IMR-90 (cell line): ENCODE measurements around the gene SEL1L. TPM values are rescaled to one million over a fixed set of nuclear protein-coding genes. Genes with fewer than 3 reads are reported as not detected.

Experiments used
- ATAC-seq: fragments of 200-7000 bp; cut with Tn5 transposase; 2 replicates; pipeline ENCODE4 v1.9.1; 2020; ENCODE audit warnings: low read depth, mild to moderate bottlenecking, moderate library complexity
- BruUV-seq: library from RNA; stranded (reverse); fragments of 400-500 nt; replicated peaks from 2 replicates; lab custom pipeline; 2021; lab: Mats Ljungman, UMichigan
- CTCF ChIA-PET: fragments of 300-600 bp; formaldehyde crosslinking; extraction: SDS; loops from one replicate; lab custom pipeline; 2021; ENCODE audit warnings: antibody characterized with exemption; lab: Yijun Ruan, JAX
- POLR2A ChIA-PET: fragments of 300-600 bp; sonication (Branson Sonifier 250); formaldehyde crosslinking; loops from one replicate; lab custom pipeline; 2022; ENCODE audit warnings: antibody characterized with exemption; ENCODE audit not compliant: unreplicated experiment; lab: Charles Lee
- DNase-seq: peaks from one replicate; pipeline ENCODE4 v3.0.0; 2013
- H2AFZ ChIP-seq: replicated peaks from 2 replicates; pipeline ENCODE3; 2013; ENCODE audit warnings: low read length, mild to moderate bottlenecking; ENCODE audit not compliant: poor library complexity
- H2AK5ac ChIP-seq: 2 replicates; pipeline ENCODE4 v1.6.1; 2013; ENCODE audit warnings: low read depth, low read length, inconsistent platforms
- H2AK9ac ChIP-seq: replicated peaks from 2 replicates; pipeline ENCODE3; 2013; ENCODE audit warnings: mild to moderate bottlenecking, low read depth, low read length, moderate library complexity; ENCODE audit not compliant: poor library complexity
- H2BK120ac ChIP-seq: 2 replicates; pipeline ENCODE4 v1.6.1; 2013; ENCODE audit warnings: low read depth, low read length, inconsistent platforms
- H2BK15ac ChIP-seq: 3 replicates; pipeline ENCODE4 v1.6.1; 2013; ENCODE audit warnings: low read depth, low read length, inconsistent platforms
- H2BK20ac ChIP-seq: 2 replicates; pipeline ENCODE4 v1.6.1; 2013; ENCODE audit warnings: low read depth, mild to moderate bottlenecking, inconsistent platforms, low read length, moderate library complexity
- H2BK5ac ChIP-seq: 2 replicates; pipeline ENCODE4 v1.6.1; 2013; ENCODE audit warnings: mild to moderate bottlenecking, low read depth, low read length, inconsistent platforms; ENCODE audit not compliant: poor library complexity, severe bottlenecking
- H3K14ac ChIP-seq: replicated peaks from 2 replicates; pipeline ENCODE4 v1.6.1; 2013; ENCODE audit warnings: low read depth, low read length, inconsistent platforms
- H3K18ac ChIP-seq: 2 replicates; pipeline ENCODE4 v1.6.1; 2013; ENCODE audit warnings: low read depth, low read length, control low read depth
- H3K23ac ChIP-seq: 2 replicates; pipeline ENCODE4 v1.6.1; 2013; ENCODE audit warnings: low read depth, low read length, inconsistent platforms
- H3K27ac ChIP-seq: 2 replicates; pipeline ENCODE4 v1.5.1; 2013; ENCODE audit warnings: mild to moderate bottlenecking, control low read depth, low read length; ENCODE audit not compliant: insufficient read depth
- H3K27me3 ChIP-seq: 2 replicates; pipeline ENCODE4 v1.6.1; 2013; ENCODE audit warnings: low read length; ENCODE audit not compliant: control insufficient read depth, insufficient read depth
- H3K36me3 ChIP-seq: 2 replicates; pipeline ENCODE4 v1.6.1; 2013; ENCODE audit warnings: low read length, mixed read lengths; ENCODE audit not compliant: control insufficient read depth, insufficient read depth
- H3K4ac ChIP-seq: 2 replicates; pipeline ENCODE4 v1.6.1; 2013; ENCODE audit warnings: low read depth, low read length, inconsistent platforms
- H3K4me1 ChIP-seq: 2 replicates; pipeline ENCODE4 v1.6.1; 2013; ENCODE audit warnings: low read length, mixed read lengths; ENCODE audit not compliant: control insufficient read depth, insufficient read depth
- H3K4me2 ChIP-seq: 2 replicates; pipeline ENCODE4 v1.6.1; 2013; ENCODE audit warnings: low read depth, mild to moderate bottlenecking, control low read depth, low read length, moderate library complexity
- H3K4me3 ChIP-seq: 2 replicates; pipeline ENCODE4 v1.5.1; 2013; ENCODE audit warnings: low read depth, mild to moderate bottlenecking, control low read depth, low read length, moderate library complexity; ENCODE audit not compliant: insufficient read depth
- H3K56ac ChIP-seq: 2 replicates; pipeline ENCODE4 v1.6.1; 2013; ENCODE audit warnings: low read length, inconsistent platforms; ENCODE audit not compliant: insufficient read depth; ENCODE audit errors: extremely low read depth
- H3K79me1 ChIP-seq, 2 experiments: 2 replicates each; pipeline ENCODE4 v1.6.1; 2013; ENCODE audit warnings: low read length in 2 of 2, inconsistent platforms in 1 of 2, low read depth in 1 of 2
- H3K9ac ChIP-seq: 2 replicates; pipeline ENCODE4 v1.6.1; 2013; ENCODE audit warnings: low read depth, low read length, control low read depth
- H3K9me1 ChIP-seq: 2 replicates; pipeline ENCODE4 v1.6.1; 2013; ENCODE audit warnings: low read length, inconsistent platforms; ENCODE audit not compliant: insufficient read depth
- H3K9me3 ChIP-seq: 2 replicates; pipeline ENCODE4 v1.6.1; 2013; ENCODE audit warnings: low read length; ENCODE audit not compliant: control insufficient read depth, insufficient read depth
- H4K20me1 ChIP-seq: 2 replicates; pipeline ENCODE4 v1.6.1; 2013; ENCODE audit warnings: low read length, inconsistent platforms; ENCODE audit not compliant: insufficient read depth
- H4K5ac ChIP-seq: 2 replicates; pipeline ENCODE4 v1.6.1; 2013; ENCODE audit warnings: mild to moderate bottlenecking, low read depth, low read length, control low read depth
- H4K8ac ChIP-seq, 2 experiments: 2 replicates each; pipeline ENCODE4 v1.6.1; 2013; ENCODE audit warnings: low read depth in 2 of 2, low read length in 2 of 2, control low read depth in 1 of 2, inconsistent platforms in 1 of 2
- H4K91ac ChIP-seq: 2 replicates; pipeline ENCODE4 v1.6.1; 2013; ENCODE audit warnings: low read depth, low read length, inconsistent platforms; ENCODE audit not compliant: insufficient read depth
- BHLHE40 ChIP-seq: fragments of 150-350 bp; IDR thresholded peaks from 2 replicates; pipeline ENCODE4 v1.6.1; 2016; ENCODE audit warnings: mild to moderate bottlenecking, low read depth, low read length
- CEBPB ChIP-seq: IDR thresholded peaks from 2 replicates; pipeline ENCODE4 v1.6.1; 2012; ENCODE audit warnings: low read depth, low read length, improper control_type of control experiment
- CHD1 ChIP-seq: IDR thresholded peaks from 2 replicates; pipeline ENCODE4 v1.6.1; 2012; ENCODE audit warnings: low read depth, low read length, improper control_type of control experiment
- FOS ChIP-seq: fragments of 150-350 bp; IDR thresholded peaks from 2 replicates; pipeline ENCODE4 v1.6.1; 2016; ENCODE audit warnings: low read depth, low read length
- MAFK ChIP-seq: IDR thresholded peaks from 2 replicates; pipeline ENCODE4 v1.6.1; 2012; ENCODE audit warnings: low read depth, low read length, improper control_type of control experiment
- MAZ ChIP-seq: IDR thresholded peaks from 2 replicates; pipeline ENCODE4 v1.6.1; 2012; ENCODE audit warnings: low read depth, mild to moderate bottlenecking, low read length, improper control_type of control experiment, moderate library complexity, borderline replicate concordance
- MXI1 ChIP-seq: IDR thresholded peaks from 2 replicates; pipeline ENCODE4 v1.6.1; 2012; ENCODE audit warnings: low read depth, mild to moderate bottlenecking, low read length, moderate library complexity, borderline replicate concordance
- NFE2L2 ChIP-seq: fragments of 150-350 bp; IDR thresholded peaks from 2 replicates; pipeline ENCODE4 v1.6.1; 2016; ENCODE audit warnings: low read depth, mild to moderate bottlenecking, low read length
- POLR2A ChIP-seq: IDR thresholded peaks from 2 replicates; pipeline ENCODE4 v1.6.1; 2012; ENCODE audit warnings: mild to moderate bottlenecking, low read depth, low read length
- RAD21 ChIP-seq: IDR thresholded peaks from 2 replicates; pipeline ENCODE4 v1.6.1; 2012; ENCODE audit warnings: low read length, improper control_type of control experiment
- RCOR1 ChIP-seq: IDR thresholded peaks from 2 replicates; pipeline ENCODE4 v1.6.1; 2012; ENCODE audit warnings: mild to moderate bottlenecking, low read length, improper control_type of control experiment; ENCODE audit not compliant: insufficient replicate concordance
- RFX5 ChIP-seq: IDR thresholded peaks from 2 replicates; pipeline ENCODE4 v1.8.0; 2012; ENCODE audit warnings: low read depth, mild to moderate bottlenecking, low read length, moderate library complexity
- SMC3 ChIP-seq: fragments of 150-350 bp; IDR thresholded peaks from 2 replicates; pipeline ENCODE4 v1.6.1; 2016; ENCODE audit warnings: low read depth, mild to moderate bottlenecking, antibody characterized with exemption, low read length, moderate library complexity
- WGBS, 2 experiments: methylation state at CpG; one replicate each; pipeline versions ENCODE4 v1.1.5 to v1.1.7; 2013; ENCODE audit warnings: missing lambda C conversion rate in 2 of 2; ENCODE audit not compliant: insufficient read length in 1 of 2; ENCODE audit errors: extremely low coverage in 2 of 2; 5-methylcytosine and 5-hydroxymethylcytosine counted together
- dilution Hi-C: fragments of 300-500 bp; cut with HindIII; formaldehyde crosslinking; loops from one replicate; pipeline ENCODE4 v1.14.3; 2018; ENCODE audit warnings: low sequenced_read_pairs; ENCODE audit not compliant: unreplicated experiment
- in situ Hi-C: fragments of 300-500 bp; cut with MboI; formaldehyde crosslinking; loops from 3 replicates; pipeline ENCODE4 v1.14.3; 2019; ENCODE audit warnings: low sequenced_read_pairs, inconsistent platforms, mixed read lengths
- intact Hi-C: fragments of 100-400 bp; cut with micrococcal nuclease; formaldehyde crosslinking; loops from 2 replicates; pipeline ENCODE4 v1.10.0; 2022
- polyA plus RNA-seq, 3 experiments: library from polyadenylated mRNA; depleted of rRNA; stranded (reverse); fragments of >200 nt; gene quantifications; 2 replicates each; pipeline ENCODE4 v1.2.3, GENCODE V29; 2012; ENCODE audit warnings: low replicate concordance in 1 of 3
- total RNA-seq: library from RNA; depleted of rRNA; stranded (reverse); fragments of >200 nt; gene quantifications from 2 replicates; pipeline ENCODE4 v1.2.3, GENCODE V29; 2012
- TF ChIP-seq, protein P1 (sequence below): conservative IDR thresholded peaks from 2 replicates; pipeline ENCODE4 v1.5.1; 2012; ENCODE audit warnings: mild to moderate bottlenecking, low read depth, low read length, improper control_type of control experiment
- TF ChIP-seq, protein P2 (sequence below): fragments of 150-350 bp; IDR thresholded peaks from 2 replicates; pipeline ENCODE4 v1.6.1; 2016; ENCODE audit warnings: low read depth, mild to moderate bottlenecking, low read length, moderate library complexity, borderline replicate concordance
- TF ChIP-seq, protein P3 (sequence below): fragments of 150-350 bp; IDR thresholded peaks from 2 replicates; pipeline ENCODE4 v1.6.1; 2017; ENCODE audit warnings: mild to moderate bottlenecking, antibody characterized with exemption, low read length, low read depth

SEL1L gene
- total and polyA plus RNA-seq, 2 of the 4 experiments (the other 2 are of a cell fraction), result 21.0 to 62.4 TPM

DNA sequence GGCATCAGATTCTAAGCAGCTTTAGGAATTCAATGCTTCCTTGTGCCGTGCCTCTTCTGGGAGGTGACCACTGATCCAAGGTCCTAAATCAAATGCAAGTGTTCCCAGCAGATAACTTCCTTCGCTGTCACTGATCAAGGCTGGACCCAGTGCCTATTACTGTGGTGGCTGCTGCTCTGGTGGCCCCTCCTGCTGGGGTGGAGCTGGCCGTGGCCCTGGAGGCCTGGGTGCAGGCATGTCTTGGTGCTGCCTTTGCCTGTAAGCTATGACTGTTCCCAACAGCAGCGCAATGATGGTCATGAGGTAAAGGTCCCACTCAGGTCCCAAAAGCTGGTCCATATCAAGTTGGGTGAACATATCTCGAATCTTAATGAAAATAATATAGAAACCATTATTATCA is 56.8 kb downstream of the SEL1L start:
- no TSS peak for BruUV-seq
- Histone ChIP-seq H3K9me1 (peaks cover 4% of the 10 kb centered on the region; the same call in 1 of the 2 replicates), H3K4ac (no peak overlapping the region), H4K5ac (no peak overlapping the region), H3K9ac (no peak overlapping the region), H3K4me3 (no peak overlapping the region), H3K27me3 (no peaks in the 10 kb centered on the region), H4K20me1 (no peaks in the 10 kb centered on the region), H3K14ac (no peak overlapping the region), H2BK15ac (no peak overlapping the region), H4K91ac (no peak overlapping the region), H3K4me1 (peaks cover 4% of the 10 kb centered on the region; the same call in 1 of the 2 replicates), H3K56ac (no peak overlapping the region), H2BK20ac (no peak overlapping the region), H4K8ac (no peak overlapping the region), H3K4me2 (no peak overlapping the region), H3K27ac (no peak overlapping the region), H2AFZ (no peak overlapping the region), H3K9me3 (no peaks in the 10 kb centered on the region), H3K23ac (no peak overlapping the region), H2AK5ac (no peak overlapping the region), H3K36me3 (peaks cover 33% of the 10 kb centered on the region), H3K18ac (no peak overlapping the region), H2AK9ac (no peak overlapping the region), H2BK5ac (no peak overlapping the region), H2BK120ac (no peak overlapping the region), H3K79me1 (no peaks in the 10 kb centered on the region)
- no CpG with 5 or more reads among the region's 5 CpGs for WGBS, 2 experiments
- ChIA-PET POLR2A (no interaction called here), CTCF (interaction anchor here (1.3 kb wide), 1 partner anchor 12 kb away, joined by 4 read pairs; no protein-coding TSS in a partner anchor)
- in situ Hi-C loops (no loop called here), dilution Hi-C loops (no loop called here), intact Hi-C loops (no loop called here)
- DNase-seq, result no peak
- no peak for ATAC-seq
- TF ChIP-seq RCOR1, result no peak
- TF ChIP-seq RFX5, result no peak
- no peak for TF ChIP-seq NFE2L2
- no peak for TF ChIP-seq SMC3
- TF ChIP-seq MAFK, result no peak
- TF ChIP-seq, protein P1, sequence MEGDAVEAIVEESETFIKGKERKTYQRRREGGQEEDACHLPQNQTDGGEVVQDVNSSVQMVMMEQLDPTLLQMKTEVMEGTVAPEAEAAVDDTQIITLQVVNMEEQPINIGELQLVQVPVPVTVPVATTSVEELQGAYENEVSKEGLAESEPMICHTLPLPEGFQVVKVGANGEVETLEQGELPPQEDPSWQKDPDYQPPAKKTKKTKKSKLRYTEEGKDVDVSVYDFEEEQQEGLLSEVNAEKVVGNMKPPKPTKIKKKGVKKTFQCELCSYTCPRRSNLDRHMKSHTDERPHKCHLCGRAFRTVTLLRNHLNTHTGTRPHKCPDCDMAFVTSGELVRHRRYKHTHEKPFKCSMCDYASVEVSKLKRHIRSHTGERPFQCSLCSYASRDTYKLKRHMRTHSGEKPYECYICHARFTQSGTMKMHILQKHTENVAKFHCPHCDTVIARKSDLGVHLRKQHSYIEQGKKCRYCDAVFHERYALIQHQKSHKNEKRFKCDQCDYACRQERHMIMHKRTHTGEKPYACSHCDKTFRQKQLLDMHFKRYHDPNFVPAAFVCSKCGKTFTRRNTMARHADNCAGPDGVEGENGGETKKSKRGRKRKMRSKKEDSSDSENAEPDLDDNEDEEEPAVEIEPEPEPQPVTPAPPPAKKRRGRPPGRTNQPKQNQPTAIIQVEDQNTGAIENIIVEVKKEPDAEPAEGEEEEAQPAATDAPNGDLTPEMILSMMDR, result no peak
- TF ChIP-seq CHD1, result no peak
- TF ChIP-seq, protein P2, sequence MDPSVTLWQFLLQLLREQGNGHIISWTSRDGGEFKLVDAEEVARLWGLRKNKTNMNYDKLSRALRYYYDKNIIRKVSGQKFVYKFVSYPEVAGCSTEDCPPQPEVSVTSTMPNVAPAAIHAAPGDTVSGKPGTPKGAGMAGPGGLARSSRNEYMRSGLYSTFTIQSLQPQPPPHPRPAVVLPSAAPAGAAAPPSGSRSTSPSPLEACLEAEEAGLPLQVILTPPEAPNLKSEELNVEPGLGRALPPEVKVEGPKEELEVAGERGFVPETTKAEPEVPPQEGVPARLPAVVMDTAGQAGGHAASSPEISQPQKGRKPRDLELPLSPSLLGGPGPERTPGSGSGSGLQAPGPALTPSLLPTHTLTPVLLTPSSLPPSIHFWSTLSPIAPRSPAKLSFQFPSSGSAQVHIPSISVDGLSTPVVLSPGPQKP, result no peak
- TF ChIP-seq FOS, result no peak
- no peak for TF ChIP-seq RAD21
- TF ChIP-seq, protein P3, sequence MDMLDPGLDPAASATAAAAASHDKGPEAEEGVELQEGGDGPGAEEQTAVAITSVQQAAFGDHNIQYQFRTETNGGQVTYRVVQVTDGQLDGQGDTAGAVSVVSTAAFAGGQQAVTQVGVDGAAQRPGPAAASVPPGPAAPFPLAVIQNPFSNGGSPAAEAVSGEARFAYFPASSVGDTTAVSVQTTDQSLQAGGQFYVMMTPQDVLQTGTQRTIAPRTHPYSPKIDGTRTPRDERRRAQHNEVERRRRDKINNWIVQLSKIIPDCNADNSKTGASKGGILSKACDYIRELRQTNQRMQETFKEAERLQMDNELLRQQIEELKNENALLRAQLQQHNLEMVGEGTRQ, result no peak
- TF ChIP-seq MXI1, result no peak
- no peak for TF ChIP-seq CEBPB
- no peak for TF ChIP-seq MAZ
- TF ChIP-seq POLR2A, result no peak
- no peak for TF ChIP-seq BHLHE40
